Measurements from ENCODE around the gene FBXO46.

- TF ChIP-seq CTCF (IDR thresholded peaks at IDR 0.05): no peak
- no peak for TF ChIP-seq POLR2A (IDR thresholded peaks at IDR 0.05)
Observed at GRCh38 chr19:45668342-45668871, 62.3 kb downstream of the FBXO46 start.
